HCEC 1CT (cell line): ENCODE results near the gene SULT1B1.

Source experiments
- DNase-seq: peaks from one replicate; pipeline ENCODE4 v3.0.0-alpha.2; 2017

Gene SULT1B1

DNA sequence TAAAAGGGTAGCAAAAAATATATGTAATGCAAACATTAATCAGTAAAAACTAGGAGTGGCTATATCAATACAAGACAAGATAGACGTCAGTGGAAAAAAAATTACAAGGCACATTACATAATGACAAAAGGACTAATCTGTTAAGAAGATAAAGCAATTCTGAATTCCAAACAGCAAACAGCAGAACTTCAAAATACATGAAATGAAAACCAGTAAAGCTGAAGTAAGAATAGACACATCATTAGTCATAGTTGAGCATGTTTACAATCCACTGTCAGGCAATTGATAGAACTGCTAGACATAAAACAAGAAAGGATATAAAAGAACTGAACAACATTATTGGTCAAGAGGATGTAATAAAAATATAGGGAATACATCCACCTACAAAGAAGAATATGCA lies 12.2 kb downstream of the SULT1B1 start:
- no peak for DNase-seq

DNA sequence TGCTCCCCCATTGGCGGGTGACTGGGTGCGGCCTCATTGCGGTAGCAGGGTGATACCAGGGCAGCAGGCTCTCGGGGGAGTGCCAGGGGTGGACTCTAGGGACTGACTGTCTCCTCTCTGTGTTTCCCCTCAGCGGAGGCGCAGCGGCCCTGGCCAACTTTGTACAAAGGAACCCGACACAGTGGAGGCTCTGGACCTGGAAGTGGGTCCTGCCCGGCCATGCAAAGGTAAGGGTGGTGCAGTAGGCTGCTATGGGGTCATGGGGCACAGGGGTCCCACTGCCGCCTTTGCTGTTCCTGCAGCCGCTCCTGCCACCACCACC lies 16.3 kb downstream of the SULT1B1 start:
- no peak for DNase-seq

DNA sequence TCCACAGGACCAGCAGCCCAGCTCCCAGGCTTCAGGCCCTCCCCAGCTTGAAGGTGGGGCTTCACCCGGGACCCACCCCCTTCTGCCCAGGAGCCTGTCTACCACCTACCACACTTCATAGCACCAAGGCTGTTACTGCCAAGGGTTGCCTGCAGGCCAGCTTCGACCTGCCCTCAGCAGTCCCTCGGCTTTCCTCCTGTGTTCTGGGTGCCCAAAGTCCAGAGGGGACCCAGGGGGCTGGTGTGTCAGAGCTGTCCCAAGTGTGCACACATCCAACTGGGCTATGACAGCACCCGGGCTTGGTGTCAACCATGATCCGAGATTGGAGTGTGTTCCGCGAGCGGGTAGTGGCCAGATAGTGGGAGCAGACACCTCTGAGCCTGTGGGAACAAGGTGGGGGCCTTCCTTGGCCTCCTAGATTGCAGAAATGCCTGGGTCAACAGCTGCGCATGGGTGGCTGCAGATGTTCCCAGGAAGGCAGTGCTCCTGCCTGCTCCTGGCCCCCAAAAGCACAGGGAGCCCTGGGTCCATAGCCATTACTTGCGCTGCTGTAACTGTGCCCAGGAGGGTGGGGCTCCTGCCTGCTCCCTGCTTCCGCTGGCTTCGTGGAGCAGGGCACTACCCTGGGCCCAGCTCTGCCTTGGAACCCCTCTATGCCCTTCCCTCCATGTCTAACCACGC lies 16.8 kb downstream of the SULT1B1 start:
- DNase-seq: no peak

DNA sequence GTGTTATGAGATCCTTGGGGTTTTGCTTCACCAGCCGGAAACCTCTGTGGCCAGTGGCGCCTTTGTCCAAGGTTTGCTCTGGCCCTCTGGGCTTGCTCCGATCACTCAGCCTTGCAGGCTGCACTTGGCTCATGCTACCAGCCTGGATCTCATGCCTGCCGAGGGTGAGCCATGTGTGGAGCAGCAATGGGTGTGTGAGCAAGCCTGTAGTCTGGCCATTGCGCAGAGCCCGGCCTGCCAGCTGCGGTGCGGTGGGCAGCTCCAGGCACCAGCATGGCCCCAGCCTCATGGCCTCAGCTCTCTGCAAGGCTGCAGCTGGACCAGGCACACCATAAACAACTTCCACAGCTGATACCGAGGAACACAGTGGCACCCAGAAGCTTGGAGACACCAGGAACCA lies 17.8 kb downstream of the SULT1B1 start:
- DNase-seq: no peak

DNA sequence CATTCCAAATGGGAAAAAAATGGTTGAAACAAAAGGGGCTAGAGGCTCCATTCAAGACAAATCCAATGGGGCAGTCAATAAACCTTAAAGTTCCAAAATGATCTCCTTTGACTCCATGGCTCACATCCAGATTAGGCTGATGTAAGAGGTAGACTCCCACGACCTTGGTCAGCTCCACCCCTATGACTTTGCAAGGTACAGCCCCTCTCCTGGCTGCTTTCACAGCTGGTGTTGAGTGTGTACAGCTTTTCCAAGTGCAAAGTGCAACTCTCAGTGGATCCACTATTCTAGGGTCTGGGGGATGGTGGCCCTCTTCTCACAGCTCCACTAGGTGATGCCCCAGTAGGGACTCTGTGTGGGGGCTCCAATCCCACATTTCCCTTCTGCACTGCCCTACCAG lies 21.5 kb downstream of the SULT1B1 start:
- DNase-seq: no peak

DNA sequence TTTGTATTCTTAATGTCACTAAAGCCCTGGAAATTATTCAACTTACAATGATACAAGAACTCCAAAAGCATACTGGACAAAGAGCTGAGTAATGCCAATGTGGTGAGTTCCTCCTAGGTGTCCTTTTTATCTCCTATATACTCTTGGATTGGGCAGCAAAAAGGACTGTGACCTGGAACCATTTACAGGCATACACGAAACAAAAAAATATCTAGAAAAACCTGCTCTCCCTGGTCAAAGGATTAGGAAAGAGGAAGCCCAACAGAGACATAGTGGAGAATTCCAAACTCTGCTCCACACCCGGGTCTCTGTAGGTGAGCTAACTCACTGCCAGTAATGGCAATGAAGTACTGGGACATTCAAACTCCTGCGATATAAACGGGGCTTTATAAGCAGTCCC lies 25.3 kb downstream of the SULT1B1 start:
- no peak for DNase-seq

DNA sequence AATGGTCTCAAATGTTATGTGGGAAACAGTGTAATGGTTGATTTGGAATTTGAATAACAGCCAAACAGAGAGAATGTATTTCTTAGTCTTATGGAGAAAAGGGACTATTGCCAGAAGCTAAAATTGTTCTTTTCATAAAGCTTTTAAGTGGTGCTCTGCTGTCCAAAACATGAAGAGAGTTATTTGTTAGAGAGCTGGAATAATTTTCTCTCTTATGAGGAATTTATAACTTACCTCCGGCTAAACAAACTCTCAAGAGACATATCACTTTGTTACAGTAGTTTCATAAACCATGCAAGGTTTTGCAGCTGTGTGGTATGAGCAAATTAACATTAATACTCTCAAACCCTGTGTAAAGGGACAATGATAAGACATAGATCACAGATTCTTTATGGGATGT lies 28.6 kb downstream of the SULT1B1 start:
- no peak for DNase-seq

DNA sequence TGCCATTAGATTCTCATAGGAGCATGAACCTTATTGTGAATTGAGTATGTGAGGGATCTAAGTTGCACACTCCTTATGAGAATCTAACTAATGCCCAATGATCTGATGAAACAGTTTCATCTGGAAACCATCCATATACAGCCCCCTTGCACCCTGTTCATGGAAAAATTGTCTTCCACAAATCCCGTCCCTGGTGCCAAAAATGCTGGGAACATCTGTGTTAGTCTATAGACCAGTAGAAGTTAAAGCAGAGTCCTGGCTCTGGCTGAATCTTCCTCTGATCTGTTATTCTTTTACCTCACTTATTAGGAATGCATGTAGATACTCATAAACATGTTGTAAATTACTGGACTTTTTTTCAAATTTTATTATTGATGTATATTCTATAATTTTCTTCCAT lies 29.2 kb downstream of the SULT1B1 start:
- no peak for DNase-seq

DNA sequence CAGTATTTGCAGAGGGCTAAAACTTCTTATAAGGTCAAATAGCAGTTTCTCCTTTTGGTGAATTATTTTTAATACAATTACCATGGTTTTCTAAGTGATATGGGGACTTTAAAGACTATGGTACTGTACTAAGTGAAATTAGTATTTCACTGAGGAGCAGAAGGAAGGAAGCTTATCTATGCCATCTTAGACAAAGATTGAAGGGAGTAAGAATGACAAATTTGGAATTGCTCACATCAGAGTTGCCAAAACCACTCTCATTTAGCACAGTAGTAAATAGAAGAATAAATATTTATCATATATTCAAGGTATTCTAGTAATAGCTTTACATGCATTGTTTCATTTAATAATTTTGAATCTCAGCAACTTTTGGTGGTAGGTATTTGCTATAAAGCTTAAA lies 30.4 kb downstream of the SULT1B1 start:
- DNase-seq: no peak

DNA sequence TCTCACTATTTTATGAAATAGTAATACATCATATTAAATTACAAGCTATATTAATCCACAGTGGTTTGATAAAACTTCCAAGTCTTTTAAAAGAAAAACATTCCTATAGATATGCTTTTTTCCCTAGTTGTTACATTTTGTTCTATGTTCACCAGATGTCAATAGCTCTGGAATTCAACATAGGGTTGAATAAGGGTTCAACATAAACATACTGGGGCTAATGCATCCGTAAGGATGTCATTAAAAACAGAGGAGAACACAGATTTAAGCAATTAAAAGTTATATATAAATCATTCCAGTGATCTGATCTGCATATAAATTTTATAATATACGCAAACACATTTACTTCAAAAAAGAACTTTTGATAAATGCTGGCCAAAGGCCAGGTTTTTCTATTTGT lies 32.5 kb downstream of the SULT1B1 start:
- DNase-seq: no peak

DNA sequence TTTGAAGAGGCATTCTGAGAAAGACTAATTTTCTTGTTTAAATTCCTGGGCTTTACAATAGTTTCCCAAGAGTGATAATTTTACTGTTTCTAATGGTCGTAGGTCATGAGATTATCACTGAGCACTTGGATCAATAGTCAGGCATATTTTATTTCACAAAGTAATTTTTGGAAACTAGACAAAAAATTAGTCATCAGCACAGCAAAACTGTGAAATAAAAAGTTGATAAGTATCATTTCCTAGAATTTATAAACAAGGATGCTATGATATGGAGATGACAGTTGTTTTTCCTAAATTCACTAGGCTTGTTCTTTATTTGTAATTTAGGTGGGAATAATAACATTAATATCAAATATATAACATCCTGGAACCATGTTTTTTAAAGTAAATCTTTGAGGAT lies 33.0 kb downstream of the SULT1B1 start:
- DNase-seq: no peak

DNA sequence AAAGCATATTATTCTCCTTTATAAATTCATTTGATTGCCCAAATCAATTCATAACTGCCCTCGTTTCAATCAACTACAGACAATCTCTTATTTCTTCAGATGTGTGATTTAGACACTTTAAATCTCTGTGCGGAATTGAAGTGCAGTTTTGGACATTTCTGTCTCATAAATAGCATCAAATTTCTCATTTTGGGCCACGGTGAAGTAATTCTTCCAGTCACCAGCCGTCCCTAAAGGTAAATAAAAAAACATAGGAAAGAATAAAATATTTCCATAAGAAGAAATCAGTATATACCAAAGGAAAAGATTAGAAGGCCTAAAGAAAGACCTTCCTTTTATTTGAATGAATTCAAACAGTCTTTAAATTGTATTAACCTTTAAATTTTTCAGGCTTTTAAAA lies 33.4 kb downstream of the SULT1B1 start:
- no peak for DNase-seq

DNA sequence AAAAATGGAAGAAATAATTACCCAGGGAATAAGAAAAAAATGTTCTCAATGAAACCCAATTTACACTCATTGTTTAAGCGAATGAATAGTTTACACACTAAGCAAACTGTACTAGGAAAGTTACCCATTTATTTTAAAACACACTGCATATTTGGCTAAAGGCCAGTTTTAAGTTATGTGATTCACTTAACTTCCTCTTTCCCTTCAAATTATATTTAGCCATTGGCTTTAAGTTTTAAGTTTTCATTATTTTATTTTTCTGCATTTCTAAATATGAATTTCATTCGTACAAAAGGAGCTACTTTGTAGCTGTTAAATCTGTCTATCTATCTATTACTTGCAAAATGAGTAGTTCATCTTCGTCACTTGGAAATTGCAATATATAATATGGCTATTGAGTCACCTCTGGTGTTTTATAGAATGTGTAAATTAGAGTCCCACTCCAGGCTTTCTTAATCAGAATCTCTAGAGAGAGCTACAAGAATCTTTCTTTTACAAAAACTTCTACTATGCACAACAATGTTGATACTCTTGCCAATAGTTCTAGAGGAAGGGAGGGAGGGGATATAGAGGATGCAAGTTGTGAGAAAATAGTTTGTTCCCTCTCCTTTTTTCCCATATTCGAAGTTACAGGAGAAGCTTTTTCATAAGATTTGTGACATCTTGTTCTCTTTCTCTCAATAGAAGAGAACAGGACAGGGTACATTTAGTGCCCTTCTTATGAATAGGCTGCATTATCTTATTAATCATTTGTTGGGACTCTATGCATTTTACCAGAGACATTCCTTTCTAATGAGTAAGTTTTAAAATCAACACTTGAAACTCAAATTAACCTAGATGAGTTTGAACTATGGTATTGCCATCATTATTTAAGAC lies 41.8 kb downstream of the SULT1B1 start:
- no peak for DNase-seq

DNA sequence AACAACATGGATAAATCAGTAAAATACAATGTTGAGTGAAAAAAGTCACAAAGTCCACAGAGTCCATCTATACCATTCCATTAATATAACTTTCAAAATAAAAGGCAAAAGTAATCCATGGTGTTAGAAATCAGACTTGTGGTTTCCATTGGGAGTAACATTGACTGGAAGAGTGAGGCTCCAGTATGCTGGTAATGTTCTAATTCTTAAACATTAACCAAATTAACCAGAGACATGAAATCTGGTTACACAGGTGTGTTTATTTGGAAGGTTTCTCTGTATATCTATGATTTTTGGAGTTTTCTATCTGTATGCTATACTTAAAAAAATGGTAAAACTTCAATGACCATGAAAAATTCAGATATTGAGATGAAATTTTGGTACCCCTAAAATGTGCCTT lies 42.6 kb downstream of the SULT1B1 start:
- DNase-seq: no peak

DNA sequence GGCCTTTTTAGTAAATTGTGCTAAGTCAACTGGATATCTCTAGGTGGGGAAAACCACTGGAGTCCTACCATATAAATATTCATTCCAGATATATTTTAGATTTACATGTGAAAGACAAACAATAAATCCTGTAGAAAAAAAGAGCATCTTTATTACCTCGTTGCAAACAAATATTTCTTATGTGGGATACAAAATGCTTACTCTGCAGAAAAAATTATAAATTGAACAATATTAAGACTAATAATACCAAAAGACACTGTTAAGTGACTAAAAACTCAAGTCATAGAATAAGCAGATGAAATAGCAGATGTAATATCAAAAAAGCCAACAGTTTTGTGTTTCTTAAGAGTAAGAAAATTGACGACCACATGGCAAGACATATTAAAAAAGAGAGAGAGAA lies 43.8 kb downstream of the SULT1B1 start:
- no peak for DNase-seq

DNA sequence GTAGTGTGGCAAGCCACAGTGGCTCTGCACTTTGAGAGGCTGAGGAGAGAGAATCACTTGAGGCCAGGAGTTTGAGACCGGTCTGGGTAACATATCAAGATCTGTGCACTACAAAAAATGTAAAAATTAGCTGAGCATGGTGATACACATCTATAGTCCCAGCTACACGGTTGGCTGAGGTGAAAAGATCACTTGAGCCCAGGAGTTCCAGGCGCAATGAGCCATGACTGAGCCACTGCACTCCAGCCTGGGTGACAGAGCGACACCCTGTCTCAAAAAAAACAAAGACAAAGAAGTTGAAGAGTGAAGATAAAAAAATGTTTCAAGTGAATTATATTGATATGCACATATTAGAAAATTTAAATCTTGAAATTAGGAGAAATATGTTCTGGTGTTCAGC lies 46.3 kb downstream of the SULT1B1 start:
- no peak for DNase-seq

DNA sequence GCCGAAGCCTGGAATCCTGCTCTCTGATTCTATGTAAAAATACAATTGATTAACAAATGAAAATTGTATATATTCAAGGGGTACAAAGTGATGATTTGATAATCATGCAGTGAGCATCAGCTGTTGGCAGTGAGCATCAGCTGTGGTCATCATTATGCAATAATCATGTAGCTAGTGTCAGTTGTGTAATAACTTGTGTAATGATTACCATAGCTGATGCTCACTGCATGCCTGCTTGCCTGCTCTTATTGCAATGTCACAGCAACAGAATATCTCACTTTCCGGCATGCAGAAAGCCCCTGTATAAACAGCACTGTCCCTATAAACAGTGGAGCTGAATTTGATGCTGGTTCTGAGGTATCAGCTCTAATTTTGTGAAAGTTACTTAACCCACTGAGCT lies 46.8 kb downstream of the SULT1B1 start:
- DNase-seq: no peak

DNA sequence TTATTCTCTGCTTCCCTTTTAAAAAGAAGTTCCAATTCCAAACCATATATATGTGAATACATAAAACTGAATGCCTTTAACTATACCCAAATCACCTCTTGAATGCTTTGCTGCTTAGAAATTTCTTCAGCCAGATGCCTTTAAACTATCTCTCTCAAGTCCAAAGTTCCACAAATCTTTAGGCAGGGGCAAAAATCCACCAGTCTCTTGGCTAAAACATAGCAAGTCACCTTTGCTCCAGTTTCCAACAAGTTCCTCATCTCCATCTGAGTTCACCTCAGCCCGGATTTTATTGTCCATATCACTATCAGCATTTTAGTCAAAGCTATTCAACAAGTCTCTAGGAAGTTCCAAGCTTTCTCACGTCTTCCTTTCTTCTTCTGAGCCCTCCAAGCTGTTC lies 49.8 kb downstream of the SULT1B1 start:
- no peak for DNase-seq

DNA sequence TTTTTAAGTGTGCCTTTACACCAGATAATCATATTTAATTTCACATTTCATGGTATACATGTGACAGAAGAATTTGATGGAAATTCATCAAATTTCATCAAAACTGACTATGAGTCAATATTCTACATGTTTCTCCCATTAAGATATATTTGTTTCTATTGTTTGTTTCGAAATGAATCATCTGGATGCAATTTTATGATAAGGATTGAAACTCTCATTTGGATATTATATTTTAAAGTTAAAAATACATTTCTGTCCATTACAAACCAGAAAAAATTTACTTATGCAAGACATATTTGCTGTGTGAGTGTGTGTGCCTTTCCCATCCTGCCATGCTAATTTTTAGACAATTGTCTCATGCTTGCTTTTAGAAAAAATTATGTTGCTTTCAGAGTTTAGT lies 52.2 kb downstream of the SULT1B1 start:
- no peak for DNase-seq

DNA sequence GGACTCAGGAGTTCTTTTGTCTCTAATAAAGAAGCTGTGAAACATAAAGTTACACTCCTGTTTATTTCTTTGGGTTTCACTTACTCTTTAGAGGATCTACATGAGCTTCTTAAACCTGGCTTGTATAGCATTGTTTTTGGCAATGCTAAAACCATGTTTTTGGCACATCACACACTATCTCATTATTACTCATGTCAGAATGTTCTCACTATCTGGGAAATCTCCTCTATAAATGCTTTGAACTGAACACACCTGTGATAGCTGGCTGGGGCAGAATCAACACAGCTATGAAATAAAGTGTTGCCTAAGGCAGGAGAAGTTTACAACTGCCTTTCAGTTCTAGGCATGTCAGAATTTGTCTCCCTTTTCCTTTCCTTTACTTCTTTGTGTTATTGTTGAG lies 52.6 kb downstream of the SULT1B1 start:
- no peak for DNase-seq

DNA sequence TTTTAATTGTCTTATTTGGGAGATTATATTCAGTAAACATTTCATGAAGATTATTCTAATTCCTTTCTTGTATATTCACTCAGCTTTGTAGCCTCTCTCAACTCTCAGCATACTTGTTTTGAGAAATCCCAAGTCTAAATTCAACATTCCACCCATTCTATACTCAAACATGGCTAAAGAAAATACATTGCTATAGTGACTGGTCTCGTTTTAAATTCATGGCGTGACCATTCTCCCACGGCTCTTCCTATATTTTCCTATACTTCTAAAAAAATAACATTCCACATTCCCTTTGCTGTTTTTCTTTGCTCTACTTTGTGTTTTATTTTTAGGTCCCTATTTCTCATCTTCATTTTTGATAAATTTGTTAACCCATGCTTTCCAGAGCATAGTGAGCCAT lies 58.2 kb downstream of the SULT1B1 start:
- DNase-seq: no peak

DNA sequence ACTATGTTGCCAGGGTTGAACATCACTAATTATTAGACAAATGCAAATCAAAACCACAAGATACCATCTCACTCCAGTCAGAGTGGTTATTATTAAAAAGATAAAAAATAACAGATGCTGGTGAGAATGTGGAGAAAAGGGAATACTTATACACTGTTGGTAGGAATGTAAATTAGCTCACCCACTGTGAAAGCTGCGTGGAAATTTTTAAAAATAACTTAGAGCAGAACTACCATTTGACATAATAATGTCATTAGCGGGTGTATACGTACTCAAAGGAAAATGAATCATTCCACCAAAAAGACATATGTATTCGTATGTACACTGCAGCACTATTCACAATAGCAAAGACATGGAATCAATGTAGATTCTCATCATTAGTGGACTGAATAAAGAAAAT lies 58.7 kb downstream of the SULT1B1 start:
- no peak for DNase-seq

DNA sequence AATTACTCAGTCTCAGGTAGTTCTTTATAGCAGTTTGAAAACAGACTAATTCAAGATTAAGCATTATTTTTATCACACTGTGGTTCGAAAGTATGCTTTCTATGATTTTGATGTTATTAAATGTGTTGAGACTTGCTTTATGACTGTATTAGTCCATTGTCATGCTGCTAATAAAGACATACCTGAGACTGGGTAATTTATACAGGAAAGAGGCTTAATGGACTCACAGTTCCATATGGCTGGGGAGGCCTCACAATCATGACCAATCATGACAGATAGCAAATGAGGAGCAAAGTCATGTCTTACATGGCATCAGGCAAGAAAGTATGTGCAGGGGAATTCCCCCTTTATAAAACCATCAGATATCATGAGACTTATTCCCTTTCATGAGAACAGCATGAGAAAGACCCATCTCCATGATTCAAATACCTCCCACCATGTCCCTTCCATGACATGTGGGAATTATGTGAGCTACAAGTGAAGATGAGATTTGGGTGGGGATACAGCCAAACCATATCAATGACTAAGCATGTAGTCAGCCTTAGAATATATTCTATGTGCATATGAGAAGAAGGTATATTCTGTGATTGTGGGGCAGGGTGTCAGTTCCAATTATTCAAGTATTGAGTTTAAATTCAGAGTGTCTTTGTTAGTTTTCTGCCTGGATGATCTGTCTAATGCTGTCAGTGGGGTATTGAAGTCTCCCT lies 62.7 kb downstream of the SULT1B1 start:
- no peak for DNase-seq

DNA sequence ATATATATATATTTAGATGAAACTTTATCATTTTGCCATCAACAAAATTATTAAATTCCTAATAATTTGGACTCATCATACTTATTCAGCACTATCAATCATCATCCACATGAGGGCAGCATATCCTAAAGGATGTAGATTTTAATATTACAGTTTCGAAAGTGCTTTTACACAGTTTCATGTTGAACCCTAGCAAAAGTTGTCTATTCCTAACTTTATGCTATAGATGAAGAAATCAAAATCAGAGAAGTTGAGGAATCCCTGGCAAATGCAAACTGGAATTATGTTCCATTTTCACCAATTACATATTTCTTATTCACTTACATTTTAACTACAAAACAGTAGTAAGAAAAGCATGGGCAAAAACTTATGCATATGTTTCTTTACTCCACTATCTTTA lies 70.8 kb downstream of the SULT1B1 start:
- no peak for DNase-seq
